Measurements from ENCODE around the gene CDKN1C.
A peak's percentile ranks its signal among the peaks of the same experiment; 100 is the strongest.

Gene CDKN1C

GRCh38 chr11:2901854-2902783 is 16.5 kb upstream of the CDKN1C start:
- Histone ChIP-seq H3K4me2 (ENCODE audit: low read depth, low read length, poor library complexity, severe bottlenecking) (peak overlapping the region; percentile 84), H3K27ac (ENCODE audit: low read depth, low read length) (no peak overlapping the region), H3K9ac (ENCODE audit: low read length) (peak overlapping the region; percentile 64), H3K36me3 (ENCODE audit: low read length) (no peaks in the 10 kb centered on the region), H3K4me3 (ENCODE audit: insufficient read depth, low read length, poor library complexity, severe bottlenecking) (peak overlapping the region; percentile 64), H3F3A (ENCODE audit: insufficient read depth) (0 out of 2 replicates have a peak, but pooled peaks cover 3% of the 10 kb centered on the region), H2AFZ (ENCODE audit: low read depth, low read length, severe bottlenecking) (peak overlapping the region; percentile 78), H4K20me1 (ENCODE audit: low read depth, low read length) (no peaks in the 10 kb centered on the region), H3K9me3 (ENCODE audit: insufficient read depth, low read length) (no peaks in the 10 kb centered on the region), H3K27me3 (ENCODE audit: low read length) (no peaks in the 10 kb centered on the region), H3K79me2 (ENCODE audit: insufficient read depth, low read length) (no peaks in the 10 kb centered on the region), H3K9me2 (replicated peaks; ENCODE audit: insufficient read depth, low read length) (no peaks in the 10 kb centered on the region)
- TF ChIP-seq CTCF (IDR thresholded peaks at IDR 0.05; ENCODE audit: insufficient read depth, low read length, poor library complexity, severe bottlenecking) (no peak), EZH2phosphoT487 (conservative IDR thresholded peaks at IDR 0.05; ENCODE audit: low read length) (no peak)

- H3F3A ChIP-seq (ENCODE audit: insufficient read depth) = 0 out of 2 replicates have a peak, but pooled peaks cover 3% of the 10 kb centered on the region
- no peaks in the 10 kb centered on the region for H3K36me3 ChIP-seq (ENCODE audit: low read length)
- H3K27ac ChIP-seq (ENCODE audit: low read depth, low read length) = no peak overlapping the region
- H4K20me1 ChIP-seq (ENCODE audit: low read depth, low read length) = no peaks in the 10 kb centered on the region
- no peak for TF ChIP-seq EZH2phosphoT487 (conservative IDR thresholded peaks at IDR 0.05; ENCODE audit: low read length)
- TF ChIP-seq CTCF (IDR thresholded peaks at IDR 0.05; ENCODE audit: insufficient read depth, low read length, poor library complexity, severe bottlenecking) = no peak
- H3K79me2 ChIP-seq (ENCODE audit: insufficient read depth, low read length) = no peaks in the 10 kb centered on the region
- peak overlapping the region; percentile 64; the same call in 1 of the 2 replicates for H3K9ac ChIP-seq (ENCODE audit: low read length)
- no peaks in the 10 kb centered on the region for H3K27me3 ChIP-seq (ENCODE audit: low read length)
- no peaks in the 10 kb centered on the region for H3K9me3 ChIP-seq (ENCODE audit: insufficient read depth, low read length)
- H2AFZ ChIP-seq (ENCODE audit: low read depth, low read length, severe bottlenecking) = peak overlapping the region; percentile 75
- H3K4me3 ChIP-seq (ENCODE audit: insufficient read depth, low read length, poor library complexity, severe bottlenecking) = no peak overlapping the region
- peak overlapping the region; percentile 84 for H3K4me2 ChIP-seq (ENCODE audit: low read depth, low read length, poor library complexity, severe bottlenecking)
- H3K9me2 ChIP-seq (replicated peaks; ENCODE audit: insufficient read depth, low read length) = no peaks in the 10 kb centered on the region
These were observed 15.7 kb upstream of the CDKN1C start for GRCh38 chr11:2901196-2901796.

GRCh38 chr11:2899080-2899783 is 13.7 kb upstream of the CDKN1C start:
- Histone ChIP-seq H3K4me2 (ENCODE audit: low read depth, low read length, poor library complexity, severe bottlenecking) (no peak overlapping the region), H4K20me1 (ENCODE audit: low read depth, low read length) (no peaks in the 10 kb centered on the region), H3K4me3 (ENCODE audit: insufficient read depth, low read length, poor library complexity, severe bottlenecking) (no peak overlapping the region), H3K27ac (ENCODE audit: low read depth, low read length) (no peak overlapping the region), H3K36me3 (ENCODE audit: low read length) (no peaks in the 10 kb centered on the region), H3K9me2 (replicated peaks; ENCODE audit: insufficient read depth, low read length) (no peaks in the 10 kb centered on the region), H3K79me2 (ENCODE audit: insufficient read depth, low read length) (no peaks in the 10 kb centered on the region), H3K27me3 (ENCODE audit: low read length) (no peaks in the 10 kb centered on the region), H2AFZ (ENCODE audit: low read depth, low read length, severe bottlenecking) (no peak overlapping the region), H3K9me3 (ENCODE audit: insufficient read depth, low read length) (no peaks in the 10 kb centered on the region), H3K9ac (ENCODE audit: low read length) (no peak overlapping the region), H3F3A (ENCODE audit: insufficient read depth) (0 out of 2 replicates have a peak, but pooled peaks cover 3% of the 10 kb centered on the region)
- TF ChIP-seq EZH2phosphoT487 (conservative IDR thresholded peaks at IDR 0.05; ENCODE audit: low read length) = no peak
- TF ChIP-seq CTCF (IDR thresholded peaks at IDR 0.05; ENCODE audit: insufficient read depth, low read length, poor library complexity, severe bottlenecking) = no peak
